Measurements from ENCODE around the gene ZMIZ1.

ZMIZ1 gene

DNA sequence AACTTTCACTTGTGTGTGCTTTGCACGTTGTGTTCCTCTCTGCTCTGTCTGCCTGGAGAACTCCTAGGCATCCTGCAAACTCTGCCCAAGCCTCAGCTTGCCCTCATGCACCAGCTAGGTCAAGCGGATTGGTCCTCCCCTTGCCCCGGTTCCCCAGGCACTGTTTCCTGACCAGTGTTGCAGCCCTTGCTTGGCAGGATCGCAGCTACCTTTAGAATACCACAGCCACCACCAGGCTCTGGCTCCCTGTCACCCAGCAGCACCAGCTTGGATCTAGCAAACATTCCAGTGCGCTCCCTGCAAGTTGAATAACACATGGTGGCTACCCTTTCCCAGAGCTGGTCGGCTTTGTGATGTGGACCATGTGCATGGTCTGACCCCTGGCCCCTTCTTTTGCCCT is 19.0 kb downstream of the ZMIZ1 start:
- H3K36me3 ChIP-seq = no peaks in the 10 kb centered on the region
- no peaks in the 10 kb centered on the region for H3K27me3 ChIP-seq
- no peak overlapping the region for H3K4me3 ChIP-seq (ENCODE audit: low read depth in 1 of 2, low read length in 1 of 2)
- H3K27ac ChIP-seq = no peak overlapping the region
- TF ChIP-seq, protein P1, sequence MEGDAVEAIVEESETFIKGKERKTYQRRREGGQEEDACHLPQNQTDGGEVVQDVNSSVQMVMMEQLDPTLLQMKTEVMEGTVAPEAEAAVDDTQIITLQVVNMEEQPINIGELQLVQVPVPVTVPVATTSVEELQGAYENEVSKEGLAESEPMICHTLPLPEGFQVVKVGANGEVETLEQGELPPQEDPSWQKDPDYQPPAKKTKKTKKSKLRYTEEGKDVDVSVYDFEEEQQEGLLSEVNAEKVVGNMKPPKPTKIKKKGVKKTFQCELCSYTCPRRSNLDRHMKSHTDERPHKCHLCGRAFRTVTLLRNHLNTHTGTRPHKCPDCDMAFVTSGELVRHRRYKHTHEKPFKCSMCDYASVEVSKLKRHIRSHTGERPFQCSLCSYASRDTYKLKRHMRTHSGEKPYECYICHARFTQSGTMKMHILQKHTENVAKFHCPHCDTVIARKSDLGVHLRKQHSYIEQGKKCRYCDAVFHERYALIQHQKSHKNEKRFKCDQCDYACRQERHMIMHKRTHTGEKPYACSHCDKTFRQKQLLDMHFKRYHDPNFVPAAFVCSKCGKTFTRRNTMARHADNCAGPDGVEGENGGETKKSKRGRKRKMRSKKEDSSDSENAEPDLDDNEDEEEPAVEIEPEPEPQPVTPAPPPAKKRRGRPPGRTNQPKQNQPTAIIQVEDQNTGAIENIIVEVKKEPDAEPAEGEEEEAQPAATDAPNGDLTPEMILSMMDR (IDR thresholded peaks at IDR 0.05) = no peak
- H3K9me3 ChIP-seq = no peaks in the 10 kb centered on the region
- peaks cover 46 to 48% of the 10 kb centered on the region in 2 experiments for H3K4me1 ChIP-seq (ENCODE audit: control insufficient read depth in 1 of 2, insufficient read depth in 1 of 2, low read depth in 1 of 2, low read length in 1 of 2)

DNA sequence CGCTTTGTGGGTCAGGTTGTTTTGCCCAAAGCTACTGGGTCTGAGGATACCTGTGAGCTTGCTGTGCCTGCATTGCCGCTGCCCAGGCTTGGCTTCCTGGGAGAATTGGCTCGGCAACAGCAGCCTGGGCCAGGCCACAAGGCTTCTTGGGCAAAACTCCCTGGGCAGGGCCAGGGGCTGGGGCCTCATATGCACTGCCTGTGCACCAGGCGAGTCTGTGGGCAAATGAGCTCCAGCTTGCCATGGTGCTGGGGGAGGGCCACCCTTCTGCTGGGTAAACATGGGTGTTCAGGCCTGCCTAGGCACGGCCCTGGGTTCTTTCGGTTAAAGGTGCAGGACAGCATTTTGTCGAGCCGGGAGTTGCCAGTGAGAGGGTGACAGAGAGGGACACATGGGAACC is 19.4 kb downstream of the ZMIZ1 start:
- H3K4me3 ChIP-seq (ENCODE audit: low read depth in 1 of 2, low read length in 1 of 2) = no peak overlapping the region
- H3K27ac ChIP-seq = no peak overlapping the region
- H3K9me3 ChIP-seq = no peaks in the 10 kb centered on the region
- H3K36me3 ChIP-seq = no peaks in the 10 kb centered on the region
- H3K4me1 ChIP-seq (ENCODE audit: control insufficient read depth in 1 of 2, insufficient read depth in 1 of 2, low read depth in 1 of 2, low read length in 1 of 2) = peaks cover 41 to 43% of the 10 kb centered on the region in 2 experiments
- H3K27me3 ChIP-seq = no peaks in the 10 kb centered on the region
- TF ChIP-seq, protein P1 (IDR thresholded peaks at IDR 0.05) = no peak

DNA sequence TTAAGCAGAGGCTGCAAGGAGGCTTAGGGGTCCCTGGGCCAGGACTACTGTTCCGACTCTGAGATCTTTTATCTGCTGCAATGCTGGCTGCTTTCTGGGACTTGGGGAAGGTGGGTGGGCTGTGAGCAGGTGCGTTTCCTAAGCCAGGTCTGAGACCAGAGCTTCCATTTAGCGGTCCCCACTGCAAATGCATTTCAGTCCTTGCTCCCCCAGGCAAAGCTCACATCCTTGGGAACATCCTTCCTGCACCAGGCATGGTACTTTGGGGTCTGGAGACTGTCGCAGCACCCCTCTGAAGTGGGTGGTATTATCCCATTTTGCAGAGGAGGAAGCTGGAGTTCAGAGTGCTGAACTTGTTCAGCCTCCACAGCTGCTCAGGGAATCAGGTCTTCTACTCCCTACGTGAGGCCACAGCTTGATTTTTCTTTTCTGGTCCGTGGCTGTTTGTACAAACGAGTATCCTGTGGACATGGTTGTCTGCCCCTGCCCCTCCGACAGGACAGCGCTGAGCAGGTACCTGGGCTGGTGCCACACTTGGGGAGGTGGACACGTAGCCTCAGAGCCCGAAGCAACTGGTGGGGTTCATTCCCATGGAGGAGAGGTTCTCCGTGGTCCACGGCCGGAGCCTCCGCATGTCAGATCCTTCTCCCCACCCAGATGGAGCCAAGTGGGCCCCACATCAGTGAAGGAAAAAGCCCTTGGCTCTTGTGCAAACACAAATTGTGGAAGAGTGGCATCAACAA is 20.0 kb downstream of the ZMIZ1 start:
- H3K4me1 ChIP-seq (ENCODE audit: control insufficient read depth in 1 of 2, insufficient read depth in 1 of 2, low read depth in 1 of 2, low read length in 1 of 2) = peaks cover 40 to 43% of the 10 kb centered on the region in 2 experiments
- H3K4me3 ChIP-seq (ENCODE audit: low read depth in 1 of 2, low read length in 1 of 2) = no peak overlapping the region
- TF ChIP-seq, protein P1 (IDR thresholded peaks at IDR 0.05) = no peak
- H3K9me3 ChIP-seq = no peaks in the 10 kb centered on the region
- no peaks in the 10 kb centered on the region for H3K27me3 ChIP-seq
- no peak overlapping the region for H3K27ac ChIP-seq
- H3K36me3 ChIP-seq = no peaks in the 10 kb centered on the region

DNA sequence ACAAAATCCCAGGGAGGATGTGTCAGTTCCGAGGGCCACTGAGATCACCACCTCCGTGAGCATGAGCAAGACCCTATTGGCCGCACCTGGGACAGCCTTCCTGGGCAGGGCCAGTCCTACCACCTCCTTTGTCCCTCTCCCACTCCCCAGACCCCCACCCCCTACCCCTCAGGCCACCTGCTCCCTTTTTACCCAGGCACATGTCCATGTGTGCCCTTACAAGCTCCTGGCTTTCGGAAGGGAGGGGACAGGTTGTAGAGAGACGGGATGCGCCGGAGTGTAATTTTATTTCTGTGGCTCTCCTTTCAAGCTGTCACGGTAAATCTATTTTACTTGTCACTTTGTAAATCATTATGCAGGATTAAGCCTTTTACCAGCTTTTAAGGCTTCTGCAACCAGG is 20.9 kb downstream of the ZMIZ1 start:
- Histone ChIP-seq H3K36me3 (no peaks in the 10 kb centered on the region), H3K27me3 (no peaks in the 10 kb centered on the region), H3K27ac (no peak overlapping the region), H3K4me3 (ENCODE audit: low read depth in 1 of 2, low read length in 1 of 2) (no peak overlapping the region), H3K4me1 (ENCODE audit: control insufficient read depth in 1 of 2, insufficient read depth in 1 of 2, low read depth in 1 of 2, low read length in 1 of 2) (peaks cover 40 to 43% of the 10 kb centered on the region in 2 experiments), H3K9me3 (no peaks in the 10 kb centered on the region)
- TF ChIP-seq, protein P1 (IDR thresholded peaks at IDR 0.05) = no peak

DNA sequence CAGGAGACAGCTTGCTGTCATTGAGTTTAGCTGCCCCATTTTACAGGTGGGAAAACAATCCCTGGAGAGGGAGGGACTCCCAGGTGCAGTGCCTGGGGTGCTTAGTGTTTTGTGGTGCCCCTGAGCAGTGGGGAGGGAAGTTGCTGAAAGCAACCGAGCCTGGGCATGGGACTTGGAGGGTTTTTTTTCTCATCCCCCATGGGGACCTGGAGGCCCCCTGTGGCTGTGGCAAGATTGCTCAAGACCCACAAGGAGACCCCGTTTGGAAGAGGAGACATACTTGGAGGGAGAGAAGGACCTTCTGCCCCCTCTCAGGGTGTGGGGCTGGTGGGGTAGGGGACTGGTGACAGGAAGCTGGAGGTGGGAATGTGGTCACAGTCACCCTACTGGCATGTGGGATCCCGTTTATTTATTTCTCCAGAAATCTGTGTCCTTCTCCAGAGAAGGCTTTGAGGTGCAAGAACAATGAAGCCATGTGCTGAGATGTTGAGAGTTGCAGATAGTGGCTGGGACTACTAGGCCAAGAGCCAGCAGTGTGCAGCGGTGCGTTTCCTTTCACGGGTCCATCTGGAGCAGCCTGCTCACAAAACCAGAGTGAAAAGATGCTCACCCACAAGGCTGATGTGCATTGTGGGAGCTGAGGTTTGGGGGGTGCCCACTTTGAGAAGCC is 21.5 kb downstream of the ZMIZ1 start:
- Histone ChIP-seq H3K9me3 (no peaks in the 10 kb centered on the region), H3K4me3 (ENCODE audit: low read depth in 1 of 2, low read length in 1 of 2) (no peak overlapping the region), H3K36me3 (no peaks in the 10 kb centered on the region), H3K27ac (no peak overlapping the region), H3K4me1 (ENCODE audit: control insufficient read depth in 1 of 2, insufficient read depth in 1 of 2, low read depth in 1 of 2, low read length in 1 of 2) (peaks cover 34 to 37% of the 10 kb centered on the region in 2 experiments), H3K27me3 (no peaks in the 10 kb centered on the region)
- TF ChIP-seq, protein P1 (IDR thresholded peaks at IDR 0.05) = no peak

Measured in neutrophil (primary cell).